Transverse colon (tissue), 3 donors: Measurements from ENCODE around the gene CMTM7.

Experiments used
- EP300 ChIP-seq: sonication (generic); formaldehyde crosslinking; IDR thresholded peaks from one replicate; pipeline ENCODE4 v1.6.1; 2017; ENCODE audit warnings: antibody characterized with exemption, low read depth
- TF ChIP-seq, protein P1 (sequence below), 5 experiments: fragments of 200-600 bp in 3 of 5; fragments of 450-650 bp in 2 of 5; sonication (generic) in 3 of 5; IDR thresholded peaks; 1 replicate in 2 of 5; 2 replicates in 3 of 5; pipeline ENCODE4 v1.5.1; 2016 to 2017; ENCODE audit warnings: antibody characterized with exemption in 5 of 5, inconsistent platforms in 3 of 5, mild to moderate bottlenecking in 2 of 5, moderate library complexity in 1 of 5

DNA sequence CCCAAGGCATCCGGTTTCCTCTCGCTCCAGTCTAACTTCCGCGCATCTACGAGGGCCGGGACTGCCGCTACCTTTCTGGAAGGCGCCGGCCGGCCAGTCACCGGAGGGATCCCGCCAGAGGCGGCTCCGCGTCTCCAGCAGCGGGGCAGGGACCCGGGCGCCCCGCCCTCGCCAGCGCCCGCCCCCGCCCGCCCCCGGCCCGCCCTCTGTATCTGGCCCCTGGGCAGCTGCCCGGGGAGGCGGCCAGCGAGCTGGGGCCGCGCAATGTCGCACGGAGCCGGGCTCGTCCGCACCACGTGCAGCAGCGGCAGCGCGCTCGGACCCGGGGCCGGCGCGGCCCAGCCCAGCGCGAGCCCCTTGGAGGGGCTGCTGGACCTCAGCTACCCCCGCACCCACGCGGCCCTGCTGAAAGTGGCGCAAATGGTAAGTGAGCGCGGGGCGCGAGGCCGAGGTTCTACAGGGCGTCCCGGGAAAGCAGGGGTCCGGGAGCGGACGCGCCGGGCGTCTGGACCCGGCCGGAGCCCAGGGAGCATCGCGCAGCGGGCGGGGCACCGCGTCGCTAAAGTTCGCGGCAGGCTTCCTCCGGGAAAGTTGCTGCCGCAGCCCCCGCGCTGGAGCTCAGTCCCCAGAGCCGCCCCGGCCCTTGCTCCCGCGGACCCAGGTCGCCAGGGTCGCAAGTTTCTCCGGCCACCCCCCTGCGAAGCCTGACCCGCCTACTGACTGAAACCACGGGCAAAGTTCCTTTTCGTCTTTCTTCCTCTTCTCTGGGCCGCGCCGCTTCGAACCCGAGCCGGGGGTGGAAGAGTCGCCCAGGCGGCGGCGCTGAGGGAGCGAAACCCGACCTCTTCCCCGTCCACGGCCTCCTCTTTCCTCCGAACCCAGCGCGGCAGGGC is at the start of gene CMTM7:
- TF ChIP-seq, protein P1, sequence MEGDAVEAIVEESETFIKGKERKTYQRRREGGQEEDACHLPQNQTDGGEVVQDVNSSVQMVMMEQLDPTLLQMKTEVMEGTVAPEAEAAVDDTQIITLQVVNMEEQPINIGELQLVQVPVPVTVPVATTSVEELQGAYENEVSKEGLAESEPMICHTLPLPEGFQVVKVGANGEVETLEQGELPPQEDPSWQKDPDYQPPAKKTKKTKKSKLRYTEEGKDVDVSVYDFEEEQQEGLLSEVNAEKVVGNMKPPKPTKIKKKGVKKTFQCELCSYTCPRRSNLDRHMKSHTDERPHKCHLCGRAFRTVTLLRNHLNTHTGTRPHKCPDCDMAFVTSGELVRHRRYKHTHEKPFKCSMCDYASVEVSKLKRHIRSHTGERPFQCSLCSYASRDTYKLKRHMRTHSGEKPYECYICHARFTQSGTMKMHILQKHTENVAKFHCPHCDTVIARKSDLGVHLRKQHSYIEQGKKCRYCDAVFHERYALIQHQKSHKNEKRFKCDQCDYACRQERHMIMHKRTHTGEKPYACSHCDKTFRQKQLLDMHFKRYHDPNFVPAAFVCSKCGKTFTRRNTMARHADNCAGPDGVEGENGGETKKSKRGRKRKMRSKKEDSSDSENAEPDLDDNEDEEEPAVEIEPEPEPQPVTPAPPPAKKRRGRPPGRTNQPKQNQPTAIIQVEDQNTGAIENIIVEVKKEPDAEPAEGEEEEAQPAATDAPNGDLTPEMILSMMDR (IDR thresholded peaks at IDR 0.05) = no peak
- no peak for TF ChIP-seq EP300
